ENCODE results near the gene MAP2K6.

The MAP2K6 gene

GRCh38 chr17:69492410-69493071 lies 78.0 kb downstream of the MAP2K6 start:
- DNase-seq (ENCODE audit: low spot score): peak; percentile 89

DNA sequence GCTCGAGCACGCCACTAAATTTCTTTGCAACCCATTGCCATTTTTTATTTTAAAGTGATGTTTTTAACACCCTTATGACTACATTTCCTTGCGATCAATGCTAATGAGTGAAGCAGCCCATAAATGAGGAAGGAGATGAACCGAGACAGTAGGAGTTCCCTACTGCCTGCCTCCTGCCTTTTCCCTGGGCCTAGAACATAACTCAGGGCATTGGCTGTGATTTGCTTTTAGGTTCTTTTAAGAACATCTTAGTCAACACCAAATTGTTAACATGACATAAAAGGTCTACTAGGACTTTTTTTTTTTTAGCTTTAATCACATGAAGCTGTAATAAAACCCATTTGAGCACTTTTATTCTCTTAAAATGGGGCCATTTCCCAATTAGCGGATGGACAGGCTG lies 81.3 kb downstream of the MAP2K6 start:
- DNase-seq (ENCODE audit: low spot score): no peak

- DNase-seq (ENCODE audit: low spot score): no peak
Observed at GRCh38 chr17:69497161-69497560, 82.7 kb downstream of the MAP2K6 start.

- DNase-seq (ENCODE audit: low spot score): no peak
Observed at GRCh38 chr17:69499318-69499717, 84.8 kb downstream of the MAP2K6 start.

DNA sequence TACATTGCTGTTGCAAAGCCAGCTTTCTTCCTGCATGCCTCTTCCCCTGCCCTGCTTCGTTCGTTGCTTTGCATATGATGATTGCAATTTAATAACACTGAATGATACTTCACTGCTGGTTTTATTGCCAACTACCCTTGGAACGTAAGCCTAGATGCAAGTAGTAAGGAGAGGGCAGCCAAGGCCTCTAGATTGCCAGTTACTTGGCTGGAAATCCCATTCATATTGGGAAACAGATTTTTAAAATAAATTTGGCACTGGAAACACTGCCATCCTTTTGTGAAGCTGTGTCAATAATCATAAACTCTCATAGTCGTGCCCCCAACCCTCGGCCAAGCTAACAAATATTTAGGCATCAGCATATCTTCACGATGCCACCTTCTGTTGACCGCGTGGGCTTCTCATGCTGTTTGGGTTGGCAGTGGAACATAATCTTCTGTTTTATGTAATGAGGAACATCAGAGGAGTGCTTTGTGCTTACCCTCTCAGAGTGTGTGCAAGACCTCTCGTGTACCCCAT lies 86.5 kb downstream of the MAP2K6 start:
- no peak for DNase-seq (ENCODE audit: low spot score)

DNA sequence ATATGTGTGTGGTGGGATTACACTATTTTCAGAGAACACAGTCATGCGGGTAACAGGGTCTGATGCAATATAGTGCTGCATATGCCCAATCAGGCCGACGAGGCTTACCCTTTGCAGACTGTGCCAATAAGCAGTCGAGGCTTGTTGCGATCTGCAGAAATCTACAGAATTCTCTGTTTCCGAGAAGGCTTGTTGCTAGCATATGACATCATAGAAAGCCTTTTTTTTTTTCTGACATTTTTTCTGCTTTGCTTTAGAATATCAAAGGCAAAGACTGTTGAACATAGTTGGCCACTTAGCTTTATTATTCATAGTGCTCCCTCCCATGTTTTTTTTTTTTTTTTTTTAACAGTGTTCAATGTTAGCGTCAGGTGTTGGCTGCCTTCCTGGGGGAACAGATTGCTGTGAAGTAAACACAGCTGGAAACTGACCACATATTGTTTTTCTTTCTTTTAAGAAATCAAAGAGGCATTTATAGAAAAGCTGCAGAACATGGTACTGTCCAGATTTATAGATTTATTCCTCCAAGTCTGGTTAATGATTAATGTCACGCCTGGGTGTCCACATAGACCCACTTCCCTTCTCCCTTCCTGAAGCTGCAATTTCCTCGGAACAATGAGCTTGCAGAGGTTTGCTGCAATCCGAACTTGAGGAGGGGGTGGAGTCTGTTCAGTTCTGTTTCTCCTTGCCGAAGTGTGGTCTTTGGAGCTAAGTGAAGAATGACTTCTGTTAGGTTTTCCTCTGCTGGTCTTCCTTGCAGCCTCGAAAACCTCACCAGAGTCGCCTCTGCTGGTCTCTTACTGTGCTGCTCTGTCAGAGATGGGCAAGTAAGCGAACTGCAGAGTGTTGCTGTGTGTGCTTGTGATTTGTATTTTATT lies 87.3 kb downstream of the MAP2K6 start:
- peak; percentile 37 for DNase-seq (ENCODE audit: low spot score)

- DNase-seq (ENCODE audit: low spot score): no peak
Observed at GRCh38 chr17:69503711-69504110, 89.2 kb downstream of the MAP2K6 start.

DNA sequence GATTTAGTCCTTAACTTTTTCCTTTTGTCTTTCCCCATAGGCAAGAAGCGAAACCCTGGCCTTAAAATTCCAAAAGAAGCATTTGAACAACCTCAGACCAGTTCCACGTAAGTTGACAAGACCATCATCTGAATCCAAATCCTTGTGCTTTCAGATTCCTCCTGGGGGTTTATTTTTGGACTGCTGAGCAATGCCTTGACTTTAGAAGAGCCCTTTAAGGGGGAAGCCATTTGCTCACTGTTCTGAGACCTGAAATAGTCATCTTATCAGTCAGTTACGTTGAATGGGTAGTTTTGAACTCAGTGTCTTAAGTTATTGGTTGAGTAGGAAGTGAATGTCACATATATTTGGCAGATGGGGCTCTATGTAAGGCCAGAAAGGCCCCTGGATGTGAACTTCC lies 91.2 kb downstream of the MAP2K6 start:
- no peak for DNase-seq (ENCODE audit: low spot score)

- no peak for DNase-seq (ENCODE audit: low spot score)
Observed at GRCh38 chr17:69506489-69506888, 92.0 kb downstream of the MAP2K6 start.

DNA sequence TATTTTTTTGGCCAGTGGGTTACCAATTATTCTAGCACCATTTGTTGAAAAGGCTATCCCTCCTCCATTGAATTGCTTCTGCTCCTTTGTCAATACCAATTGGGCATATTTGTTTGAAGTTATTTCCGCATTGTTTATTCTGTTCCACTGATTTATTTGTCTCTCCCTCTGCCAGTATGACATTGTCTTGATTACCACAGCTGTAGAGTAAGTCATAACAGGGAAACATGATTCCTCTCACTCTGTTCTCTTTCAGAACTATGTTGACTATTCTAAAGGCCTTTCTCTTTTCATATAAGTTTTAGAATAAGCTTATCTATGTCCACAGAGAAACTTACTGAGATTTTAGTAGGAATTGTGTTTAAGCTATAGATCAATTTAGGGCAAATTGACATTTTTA lies 94.3 kb downstream of the MAP2K6 start:
- no peak for DNase-seq (ENCODE audit: low spot score)

DNA sequence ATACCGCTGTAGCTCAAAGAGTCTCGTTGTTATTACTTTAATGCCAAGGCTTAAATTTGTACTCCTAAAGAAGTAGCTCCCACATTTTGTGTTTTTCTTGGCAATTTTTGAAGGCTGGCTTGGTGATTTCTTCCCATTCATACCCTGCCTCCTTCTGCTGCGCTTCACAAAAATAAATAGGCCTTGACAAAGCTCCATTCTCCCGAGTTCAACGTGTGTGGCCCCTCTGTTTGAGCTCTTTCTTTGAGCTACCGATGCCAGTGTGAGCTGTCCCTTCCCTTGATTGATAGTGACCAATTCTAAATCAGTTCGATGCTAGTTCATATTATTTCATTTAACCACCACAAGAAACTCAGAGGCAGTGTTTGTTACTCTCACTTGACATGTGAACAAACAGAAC lies 96.8 kb downstream of the MAP2K6 start:
- DNase-seq (ENCODE audit: low spot score): no peak

DNA sequence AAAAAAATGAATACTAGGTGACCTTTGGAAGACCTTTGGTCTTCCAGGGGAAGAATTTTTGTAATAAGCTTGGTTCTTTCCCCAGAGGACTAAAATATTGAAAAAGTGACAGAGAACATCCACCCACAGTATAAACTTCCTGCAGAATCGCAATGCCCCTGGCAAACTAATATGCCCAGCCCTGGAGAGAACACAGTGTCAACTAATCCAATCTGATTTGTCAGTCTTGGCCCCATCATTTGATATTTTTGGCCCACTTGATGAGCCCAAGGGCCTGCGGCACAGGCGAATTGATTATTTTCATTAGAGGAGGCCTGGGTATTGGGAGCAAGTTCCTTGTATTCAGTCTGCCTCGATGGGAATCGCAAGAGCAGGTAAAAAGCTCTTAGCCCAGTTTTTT lies 98.4 kb downstream of the MAP2K6 start:
- DNase-seq (ENCODE audit: low spot score): no peak

- DNase-seq (ENCODE audit: low spot score): no peak
Observed at GRCh38 chr17:69516225-69516624, 101.7 kb downstream of the MAP2K6 start.

GRCh38 chr17:69516911-69517310 lies 102.4 kb downstream of the MAP2K6 start:
- DNase-seq (ENCODE audit: low spot score): no peak

GRCh38 chr17:69518951-69519350 lies 104.5 kb downstream of the MAP2K6 start:
- no peak for DNase-seq (ENCODE audit: low spot score)

- peak; percentile 70 for DNase-seq (ENCODE audit: low spot score)
Observed at GRCh38 chr17:69523244-69523861, 108.9 kb downstream of the MAP2K6 start.

DNA sequence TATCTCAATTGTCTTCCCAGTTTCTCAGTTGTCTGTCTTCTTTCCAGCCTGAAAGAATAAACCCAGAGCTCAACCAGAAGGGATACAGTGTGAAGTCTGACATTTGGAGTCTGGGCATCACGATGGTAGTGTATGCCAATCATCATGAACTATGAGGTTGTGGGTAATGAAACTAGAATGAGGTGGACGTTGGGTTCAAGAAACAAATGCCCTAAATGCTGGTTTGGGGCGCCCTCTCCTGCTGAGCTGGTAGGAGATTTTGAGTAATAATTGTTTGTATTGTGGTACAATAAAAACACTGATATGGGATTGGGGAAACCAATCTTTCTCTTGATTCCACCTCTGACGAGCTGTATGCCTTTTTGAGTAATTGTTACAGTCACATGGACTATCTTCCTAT lies 110.4 kb downstream of the MAP2K6 start:
- DNase-seq (ENCODE audit: low spot score): no peak

- DNase-seq (ENCODE audit: low spot score): peak; percentile 67
Observed at GRCh38 chr17:69525920-69526841, 111.7 kb downstream of the MAP2K6 start.

DNA sequence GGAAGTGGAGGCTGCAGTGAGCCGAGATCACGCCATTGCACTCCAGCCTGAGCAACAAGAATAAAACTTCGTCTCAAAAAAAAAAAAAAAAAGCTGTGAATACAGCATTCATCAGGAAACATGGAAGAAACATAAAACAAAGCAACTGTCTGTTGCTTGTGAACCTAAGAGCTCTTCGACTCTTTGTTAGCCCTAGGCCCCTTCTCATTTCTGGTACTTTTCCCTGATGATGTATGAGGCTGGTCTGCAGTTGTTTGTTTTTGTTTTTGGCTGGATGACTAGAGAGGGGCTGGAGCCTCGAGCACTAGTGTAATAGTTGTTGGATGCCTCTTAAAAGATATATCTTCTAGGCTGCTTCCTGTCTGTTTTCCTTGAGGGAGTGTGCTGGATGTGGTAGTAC lies 113.5 kb downstream of the MAP2K6 start:
- DNase-seq (ENCODE audit: low spot score): no peak

DNA sequence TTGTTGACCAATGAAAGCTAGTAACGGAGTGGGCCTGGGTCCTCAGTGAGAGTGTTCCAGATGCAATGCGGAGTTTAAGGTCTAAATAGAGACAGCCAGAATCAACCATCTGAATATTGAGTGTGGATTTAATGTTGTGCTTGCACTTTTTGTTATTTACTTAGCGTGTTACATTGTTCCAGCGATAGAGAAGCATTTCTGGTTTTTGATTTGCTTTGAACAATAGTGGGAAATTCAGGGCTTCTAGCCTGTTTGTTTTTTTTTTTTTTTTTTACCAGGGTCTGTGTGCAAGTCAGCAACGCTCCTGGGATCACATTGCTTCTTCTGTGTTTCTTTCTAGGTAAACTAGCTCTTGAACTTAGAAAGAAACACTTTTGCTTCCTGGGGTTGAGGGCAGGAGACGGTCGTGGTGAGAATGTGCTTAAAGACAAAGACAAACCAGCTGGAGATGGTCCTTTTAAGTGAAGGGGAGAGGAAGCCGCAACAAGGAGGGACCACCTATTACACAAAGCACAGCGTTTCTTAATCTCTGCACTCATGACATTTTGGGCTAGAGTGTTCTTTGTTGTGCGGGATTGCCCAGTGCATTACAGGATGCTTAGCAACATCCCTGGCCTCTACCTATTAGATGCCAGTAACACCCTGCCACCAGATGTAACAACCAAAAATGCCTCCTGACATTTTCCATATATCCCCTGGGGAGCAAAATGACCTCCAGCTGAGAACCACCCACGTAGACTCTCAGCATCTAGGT lies 119.2 kb downstream of the MAP2K6 start:
- no peak for DNase-seq (ENCODE audit: low spot score)

DNA sequence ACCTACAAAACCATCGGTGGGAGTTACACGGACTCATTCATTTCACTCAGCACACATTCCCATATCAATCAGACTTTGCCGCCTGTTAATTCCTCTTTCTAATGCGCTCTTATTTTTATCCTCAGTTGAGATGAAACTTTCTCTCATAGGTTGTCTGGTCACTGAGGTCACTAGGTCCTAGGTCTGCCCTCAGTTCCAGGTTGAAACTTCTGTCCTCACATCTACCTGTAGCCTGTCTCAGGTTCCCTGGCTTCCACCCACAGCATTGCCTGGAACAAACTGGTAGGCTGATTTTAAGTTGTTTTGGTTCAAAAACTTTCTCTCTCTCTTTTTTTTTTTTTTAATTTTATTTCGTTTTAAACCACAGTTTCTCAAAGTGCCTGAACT lies 119.7 kb downstream of the MAP2K6 start:
- DNase-seq (ENCODE audit: low spot score): no peak

All from GM03348 (cell line).